SK-N-SH (cell line): Measurements from ENCODE around the gene MEG3. TPM values are rescaled to one million over a fixed set of nuclear protein-coding genes. Genes with fewer than 3 reads are reported as not detected.

Experiments used
- CTCF ChIA-PET: fragments of 300-600, 350-600 bp; formaldehyde crosslinking; extraction: SDS; loops from one replicate; lab custom pipeline; 2021; lab: Yijun Ruan, JAX
- POLR2A ChIA-PET: fragments of 350-600 bp; sonication (Branson Sonifier 250); formaldehyde crosslinking; extraction: SDS; loops from one replicate; lab custom pipeline; 2020; ENCODE audit warnings: antibody characterized with exemption, inconsistent platforms; lab: Yijun Ruan, JAX
- DNase-seq: peaks from one replicate; pipeline ENCODE4 v3.0.0; 2012
- H2AFZ ChIP-seq: fragments of 200-600 bp; sonication (generic); 2 replicates; pipeline ENCODE4 v1.8.1; 2016; ENCODE audit warnings: antibody characterized with exemption, mild to moderate bottlenecking, low read depth
- H3F3A ChIP-seq: fragments of 200-600 bp; sonication (generic); replicated peaks from 2 replicates; pipeline ENCODE3; 2016; ENCODE audit warnings: antibody characterized with exemption, mild to moderate bottlenecking; ENCODE audit not compliant: insufficient read depth
- H3K27ac ChIP-seq, 2 experiments: fragments of 200-500 bp in 1 of 2; fragments of 200-600 bp in 1 of 2; sonication (Bioruptor generic) in 1 of 2; sonication (generic), shearing (Covaris generic) in 1 of 2; 2 replicates each; pipeline versions ENCODE4 v1.5.1 to v1.6.1; 2014 to 2016; ENCODE audit warnings: low read depth in 2 of 2, inconsistent platforms in 1 of 2, low read length in 1 of 2, mild to moderate bottlenecking in 1 of 2, mixed read lengths in 1 of 2
- H3K27me3 ChIP-seq: fragments of 200-600 bp; sonication (generic), shearing (Covaris generic); 2 replicates; pipeline ENCODE4 v1.6.1; 2016; ENCODE audit warnings: mixed run types; ENCODE audit not compliant: insufficient read depth
- H3K36me3 ChIP-seq, 2 experiments: fragments of 200-500 bp in 1 of 2; fragments of 200-600 bp in 1 of 2; sonication (Bioruptor generic) in 1 of 2; sonication (generic) in 1 of 2; replicated peaks in 1 of 2; 2 replicates each; pipeline versions ENCODE3 to v1.5.1; 2014 to 2016; ENCODE audit warnings: low read length in 1 of 2, mild to moderate bottlenecking in 1 of 2; ENCODE audit not compliant: insufficient read depth in 2 of 2, control insufficient read depth in 1 of 2
- H3K4me1 ChIP-seq, 2 experiments: fragments of 200-500 bp in 1 of 2; fragments of 200-600 bp in 1 of 2; sonication (Bioruptor generic) in 1 of 2; sonication (generic), shearing (Covaris generic) in 1 of 2; 2 replicates each; pipeline versions ENCODE4 v1.5.1 to v1.6.1; 2014 to 2016; ENCODE audit warnings: low read depth in 1 of 2, low read length in 1 of 2, mixed run types in 1 of 2; ENCODE audit not compliant: insufficient read depth in 2 of 2, control insufficient read depth in 1 of 2
- H3K4me2 ChIP-seq: fragments of 200-600 bp; sonication (generic), shearing (Covaris generic); 2 replicates; pipeline ENCODE4 v1.6.1; 2017; ENCODE audit warnings: mixed run types
- H3K4me3 ChIP-seq, 2 experiments: fragments of 200-500 bp in 1 of 2; fragments of 200-600 bp in 1 of 2; sonication (Bioruptor generic) in 1 of 2; sonication (generic), shearing (Covaris generic) in 1 of 2; 2 replicates each; pipeline versions ENCODE4 v1.5.1 to v1.8.1; 2014 to 2016; ENCODE audit warnings: low read depth in 2 of 2, inconsistent platforms in 1 of 2, low read length in 1 of 2, mild to moderate bottlenecking in 1 of 2, mixed read lengths in 1 of 2, moderate library complexity in 1 of 2
- H3K79me2 ChIP-seq: fragments of 200-600 bp; sonication (generic); 2 replicates; pipeline ENCODE4 v1.8.1; 2017; ENCODE audit warnings: mild to moderate bottlenecking; ENCODE audit not compliant: insufficient read depth
- H3K9ac ChIP-seq: fragments of 200-600 bp; sonication (generic); 2 replicates; pipeline ENCODE4 v1.6.1; 2017; ENCODE audit warnings: mixed run types
- H3K9me2 ChIP-seq: fragments of 200-600 bp; sonication (generic); 2 replicates; pipeline ENCODE4 v1.6.1; 2017; ENCODE audit warnings: mixed run types
- H3K9me3 ChIP-seq: fragments of 200-600 bp; sonication (generic); 2 replicates; pipeline ENCODE4 v1.6.1; 2017; ENCODE audit warnings: mixed run types, mild to moderate bottlenecking, moderate library complexity
- H4K20me1 ChIP-seq: fragments of 200-600 bp; sonication (generic); 2 replicates; pipeline ENCODE4 v1.6.1; 2017; ENCODE audit warnings: mild to moderate bottlenecking, mixed run types; ENCODE audit not compliant: insufficient read depth
- CHD2 ChIP-seq: fragments of 150-350 bp; IDR thresholded peaks from 2 replicates; pipeline ENCODE4 v1.6.1; 2018; ENCODE audit warnings: low read length; ENCODE audit not compliant: partially characterized antibody
- EZH2phosphoT487 ChIP-seq: fragments of 200-600 bp; sonication (generic); IDR thresholded peaks from 2 replicates; pipeline ENCODE4 v1.6.1; 2017; ENCODE audit warnings: low read depth, mixed run types, mild to moderate bottlenecking, antibody characterized with exemption, moderate library complexity, borderline replicate concordance
- FOXJ3 ChIP-seq: sonication (generic); formaldehyde crosslinking; IDR thresholded peaks from 2 replicates; pipeline ENCODE4 v1.5.1; 2020; ENCODE audit warnings: mild to moderate bottlenecking, missing genetic modification reagents
- FOXM1 ChIP-seq: IDR thresholded peaks from 2 replicates; pipeline ENCODE4 v1.4.0; 2012; ENCODE audit warnings: low read depth, mild to moderate bottlenecking
- GABPA ChIP-seq: IDR thresholded peaks from 2 replicates; pipeline ENCODE4 v1.4.0; 2012; ENCODE audit warnings: low read depth, mild to moderate bottlenecking
- MAX ChIP-seq: IDR thresholded peaks from 2 replicates; pipeline ENCODE4 v1.4.0; 2012; ENCODE audit warnings: low read depth
- MEF2A ChIP-seq: IDR thresholded peaks from 2 replicates; pipeline ENCODE4 v1.4.0; 2012; ENCODE audit warnings: low read depth, borderline replicate concordance
- MXI1 ChIP-seq: IDR thresholded peaks from 2 replicates; pipeline ENCODE4 v1.6.1; 2012; ENCODE audit warnings: mild to moderate bottlenecking, low read depth, low read length, improper control_type of control experiment
- NFIC ChIP-seq: IDR thresholded peaks from 2 replicates; pipeline ENCODE4 v1.4.0; 2012; ENCODE audit warnings: borderline replicate concordance
- POLR2AphosphoS5 ChIP-seq: IDR thresholded peaks from 2 replicates; pipeline ENCODE4 v1.6.1; 2012; ENCODE audit warnings: low read depth, low read length
- RCOR1 ChIP-seq: fragments of 150-350 bp; IDR thresholded peaks from 2 replicates; pipeline ENCODE4 v1.6.1; 2017; ENCODE audit warnings: antibody characterized with exemption, low read length
- RFX5 ChIP-seq: IDR thresholded peaks from 2 replicates; pipeline ENCODE4 v1.6.1; 2012; ENCODE audit warnings: mild to moderate bottlenecking, improper control_type of control experiment, low read length
- RXRA ChIP-seq: IDR thresholded peaks from 2 replicates; pipeline ENCODE4 v1.4.0; 2012; ENCODE audit warnings: low read depth, mild to moderate bottlenecking, borderline replicate concordance
- SIN3A ChIP-seq: IDR thresholded peaks from 2 replicates; pipeline ENCODE4 v1.6.1; 2012; ENCODE audit warnings: low read depth, mild to moderate bottlenecking, low read length, moderate library complexity, borderline replicate concordance
- SMC3 ChIP-seq: IDR thresholded peaks from 2 replicates; pipeline ENCODE4 v1.6.1; 2012; ENCODE audit warnings: low read depth, low read length, improper control_type of control experiment
- TCF12 ChIP-seq: IDR thresholded peaks from 2 replicates; pipeline ENCODE4 v1.4.0; 2012
- USF1 ChIP-seq: IDR thresholded peaks from 2 replicates; pipeline ENCODE4 v1.4.0; 2012; ENCODE audit warnings: low read depth, borderline replicate concordance
- USF2 ChIP-seq: fragments of 150-350 bp; IDR thresholded peaks from 2 replicates; pipeline ENCODE4 v1.6.1; 2017; ENCODE audit warnings: antibody characterized with exemption, low read length, low read depth, borderline replicate concordance
- ZBTB33 ChIP-seq: IDR thresholded peaks from 2 replicates; pipeline ENCODE4 v1.4.0; 2012; ENCODE audit warnings: low read depth, borderline replicate concordance
- WGBS: methylation state at CpG from one replicate; pipeline ENCODE4 v1.1.6; 2017; ENCODE audit warnings: low lambda C conversion rate; 5-methylcytosine and 5-hydroxymethylcytosine counted together
- polyA plus RNA-seq, 3 experiments: library from polyadenylated mRNA; depleted of rRNA; stranded (reverse); fragments of >200 nt; gene quantifications; 2 replicates each; pipeline ENCODE4 v1.2.3, GENCODE V29; 2012

MEG3 gene
- polyA plus RNA-seq, 1 of the 3 experiments (the other 2 are of a cell fraction), result not detected

GRCh38 chr14:100883789-100884101, 57.8 kb downstream of the MEG3 start:
- Histone ChIP-seq H3K4me2 (no peak overlapping the region), H3K27ac (no peak overlapping the region; a peak in 1 of 4 replicates), H3K9me3 (no peaks in the 10 kb centered on the region), H3K9me2 (no peaks in the 10 kb centered on the region), H4K20me1 (no peaks in the 10 kb centered on the region), H3F3A (no peaks in the 10 kb centered on the region), H3K27me3 (no peaks in the 10 kb centered on the region), H2AFZ (no peak overlapping the region), H3K9ac (no peak overlapping the region), H3K4me1 (peaks cover 3 to 41% of the 10 kb centered on the region in 2 experiments; a peak in 3 of 4 replicates), H3K36me3 (no peaks in the 10 kb centered on the region), H3K4me3 (no peak overlapping the region), H3K79me2 (no peaks in the 10 kb centered on the region)
- TF ChIP-seq EZH2phosphoT487 (no peak), ZBTB33 (no peak), FOXJ3 (no peak), MXI1 (no peak), CHD2 (no peak), MAX (no peak), SMC3 (no peak), MEF2A (no peak), SIN3A (no peak), RCOR1 (no peak), GABPA (no peak), RXRA (no peak), FOXM1 (no peak), USF1 (no peak), POLR2AphosphoS5 (no peak), USF2 (no peak), RFX5 (no peak), NFIC (no peak), TCF12 (no peak)
- CTCF ChIA-PET, result no interaction called here
- 72% methylated on average over 5 of the region's 11 CpGs for WGBS
- DNase-seq, result no peak
- POLR2A ChIA-PET, result no interaction called here
